NCI-H1105 (cell line): ENCODE measurements around the gene TH.

Source experiments
- DNase-seq: peaks from one replicate; lab custom pipeline; 2025; lab: John Stamatoyannopoulos, UW

TH gene

DNA sequence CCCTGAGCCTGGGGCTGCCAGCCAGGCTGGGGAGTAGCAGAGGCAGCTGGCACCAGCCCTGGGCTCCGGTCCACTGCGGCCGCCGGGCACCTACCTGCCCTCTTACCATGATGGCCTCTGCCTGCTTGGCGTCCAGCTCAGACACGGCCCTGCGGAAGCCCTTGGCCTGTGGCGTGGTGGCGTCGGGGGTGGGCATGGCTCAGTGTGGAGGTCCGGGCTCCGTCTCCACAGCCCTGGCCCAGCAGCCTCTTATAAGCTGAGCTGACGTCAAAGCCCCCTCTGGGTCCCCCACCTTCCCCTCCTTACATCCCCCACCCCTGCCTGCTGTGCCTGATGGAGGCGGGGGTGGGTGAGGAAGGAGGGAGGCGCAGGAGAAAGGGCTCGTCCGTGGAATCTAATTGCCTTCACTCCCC lies at the start of gene TH:
TSS of gene TH (minus strand) at position 225 of the 413 bp plus-strand sequence. CDS start at position 196, 29 bp downstream.
- no peak for DNase-seq

DNA sequence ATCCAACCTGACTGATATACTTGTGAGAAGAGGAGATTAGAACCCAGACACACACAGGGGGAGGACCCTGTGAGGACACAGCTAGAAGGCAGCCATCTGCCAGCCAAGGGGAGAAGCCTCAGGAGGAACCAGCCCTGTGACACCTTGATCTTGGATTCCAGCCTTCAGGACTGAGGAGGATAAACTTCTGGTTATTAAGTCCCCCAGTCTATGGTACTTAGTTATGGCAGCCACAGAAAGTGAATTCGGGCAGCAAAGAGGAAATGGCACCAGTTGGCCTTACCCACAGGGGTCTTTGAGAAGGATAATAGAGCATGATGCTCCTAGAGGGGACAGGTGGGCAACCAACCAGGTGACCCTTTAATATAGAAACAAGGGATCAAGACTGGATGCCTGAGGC lies 49.4 kb upstream of the TH start:
- DNase-seq, result no peak

- DNase-seq, result no peak
Measured at GRCh38 chr11:2220173-2220771, 48.7 kb upstream of the TH start.

- DNase-seq, result no peak
Measured at GRCh38 chr11:2219318-2220017, 47.9 kb upstream of the TH start.

- no peak for DNase-seq
Measured at GRCh38 chr11:2218031-2218633, 46.5 kb upstream of the TH start.

GRCh38 chr11:2217211-2218030 lies 45.8 kb upstream of the TH start:
- no peak for DNase-seq

GRCh38 chr11:2216400-2217064 lies 44.9 kb upstream of the TH start:
- no peak for DNase-seq

- DNase-seq, result no peak
Measured at GRCh38 chr11:2215561-2216399, 44.2 kb upstream of the TH start.

DNA sequence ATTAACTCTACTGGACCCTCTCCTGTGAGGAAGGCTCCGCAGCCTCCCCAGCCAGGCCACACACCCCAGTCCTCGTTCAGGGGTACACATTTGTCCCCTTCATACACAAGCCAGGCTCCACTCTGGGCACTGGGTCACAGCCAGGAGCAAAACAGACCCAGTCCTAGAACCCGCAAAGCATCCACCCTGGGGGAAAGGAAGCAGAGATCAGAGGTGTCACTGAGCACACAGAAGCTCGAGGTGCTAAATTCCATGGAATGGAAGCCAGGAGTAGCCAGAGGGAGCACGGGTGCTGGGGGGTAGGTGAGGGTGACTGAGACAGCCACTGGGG lies 43.6 kb upstream of the TH start:
- no peak for DNase-seq

GRCh38 chr11:2214527-2215229 lies 43.1 kb upstream of the TH start:
- DNase-seq, result no peak

GRCh38 chr11:2213890-2214526 lies 42.4 kb upstream of the TH start:
- no peak for DNase-seq

DNA sequence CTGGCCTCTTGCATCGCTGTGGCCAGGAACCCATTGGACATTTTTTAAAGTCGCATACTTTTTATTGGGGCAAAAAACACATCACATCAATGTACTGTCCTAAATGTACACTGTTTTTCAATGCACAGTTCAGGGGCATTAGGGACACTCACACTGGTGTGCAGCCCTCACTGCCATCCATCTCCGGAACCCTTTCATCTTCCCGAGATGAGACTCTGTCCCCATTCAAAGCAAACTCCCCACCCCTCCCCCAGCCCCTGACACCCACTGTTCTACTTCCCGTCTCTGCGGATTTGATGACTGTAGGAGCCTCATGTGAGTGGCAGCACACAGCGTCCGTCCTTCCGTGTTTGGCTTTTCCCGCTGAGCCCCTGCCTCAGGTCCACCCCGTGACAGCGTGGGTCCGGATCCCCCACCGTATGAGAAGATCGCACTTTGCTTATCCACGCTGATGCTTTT lies 41.8 kb upstream of the TH start:
- DNase-seq, result no peak

GRCh38 chr11:2212411-2213251 lies 41.0 kb upstream of the TH start:
- no peak for DNase-seq

DNA sequence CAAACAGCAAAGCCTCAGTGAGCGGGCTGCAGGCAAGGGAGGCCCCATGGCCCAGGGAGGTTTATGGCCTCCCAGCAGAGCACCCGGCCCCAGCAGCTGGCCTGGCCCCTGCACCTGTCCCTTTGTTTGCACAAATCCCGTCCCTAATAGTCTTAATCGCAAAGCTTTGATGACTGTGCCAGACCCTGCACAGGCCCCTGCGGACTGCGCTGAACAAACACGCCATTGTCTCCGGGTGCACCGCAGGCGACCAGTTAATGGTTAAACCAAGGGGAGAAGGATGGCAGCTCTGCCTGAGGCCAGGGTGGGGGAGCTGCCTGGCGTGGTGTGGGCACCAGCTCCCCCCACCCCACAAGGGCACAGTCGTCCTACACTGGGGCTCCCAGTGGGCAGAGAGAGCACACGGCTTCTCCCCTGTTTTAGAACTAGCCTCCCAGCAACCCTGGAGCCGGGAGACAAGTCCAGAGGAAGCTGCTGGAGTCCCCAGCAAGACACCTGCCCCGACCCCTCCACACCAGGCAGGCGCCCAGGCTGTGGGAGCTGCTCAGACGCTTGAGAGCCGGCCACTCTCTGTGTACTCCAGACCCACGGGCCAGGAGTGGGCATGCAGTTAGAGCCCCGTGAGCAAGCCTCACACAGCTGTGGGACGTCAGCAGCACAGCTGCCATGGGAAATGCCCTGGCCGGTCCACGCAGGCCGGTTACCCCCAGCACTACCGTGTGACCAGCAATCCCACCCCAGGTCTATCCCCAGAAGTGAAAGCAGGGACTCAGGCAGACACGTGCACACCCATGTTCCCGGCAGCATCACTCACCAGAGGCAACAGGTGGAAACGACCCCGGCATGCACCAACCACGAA lies 39.7 kb upstream of the TH start:
- DNase-seq, result peak; percentile 96

DNA sequence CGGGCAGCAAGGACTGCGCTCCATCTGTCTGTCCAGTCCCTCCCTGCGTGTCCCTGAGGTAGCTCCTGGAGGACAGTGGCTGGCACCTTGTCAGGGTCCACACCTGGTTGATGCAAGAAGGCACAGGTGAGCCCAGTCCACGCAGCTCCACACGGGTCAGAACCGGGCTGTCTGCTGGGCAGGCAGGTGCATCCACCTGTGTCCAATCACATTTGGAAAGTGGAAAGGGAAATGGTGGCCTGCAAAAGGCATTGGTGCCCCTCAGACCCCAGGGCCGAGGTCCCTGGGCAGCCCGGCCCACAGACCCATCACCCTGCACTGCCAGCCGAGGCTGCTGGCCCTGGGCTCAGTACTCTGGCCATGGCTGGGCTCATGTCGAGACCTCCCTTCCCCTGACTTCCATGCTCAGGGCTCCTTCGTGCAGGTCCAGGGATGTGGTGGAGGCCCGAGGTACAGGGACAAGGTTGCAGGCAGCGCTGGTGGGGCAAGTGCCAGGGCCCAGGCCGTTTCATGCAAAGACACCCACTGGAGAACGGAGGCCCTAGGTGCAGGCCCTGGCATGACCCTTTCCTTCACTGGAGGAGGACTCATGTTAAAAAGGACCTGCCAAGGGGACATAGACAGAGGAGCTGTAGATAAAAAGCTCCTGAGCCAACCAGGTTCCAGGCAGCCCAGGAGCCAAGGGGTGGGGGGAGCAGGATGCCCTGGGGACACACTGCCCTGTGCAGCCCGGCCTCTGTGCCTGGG lies 38.9 kb upstream of the TH start:
- DNase-seq, result no peak

GRCh38 chr11:2209900-2210321 lies 38.3 kb upstream of the TH start:
- no peak for DNase-seq

- no peak for DNase-seq
Measured at GRCh38 chr11:2209370-2209801, 37.8 kb upstream of the TH start.
